ENCODE results near the gene CCDC126. TPM values are rescaled to one million over a fixed set of nuclear protein-coding genes. Genes with fewer than 3 reads are reported as not detected.

CCDC126 gene
- total and polyA plus RNA-seq, 2 of the 4 experiments (the other 2 are of a cell fraction), result 4.1 to 5.6 TPM

GRCh38 chr7:23633417-23633816 lies 36.2 kb downstream of the CCDC126 start:
- Histone ChIP-seq H2AK9ac (replicated peaks; ENCODE audit: low read depth, low read length, poor library complexity) (no peak overlapping the region), H3K4me1 (ENCODE audit: control insufficient read depth, insufficient read depth, low read length) (no peaks in the 10 kb centered on the region), H2AK5ac (ENCODE audit: low read depth, low read length) (no peak overlapping the region), H2BK20ac (ENCODE audit: low read depth, low read length) (no peak overlapping the region), H4K91ac (ENCODE audit: insufficient read depth, low read depth, low read length) (no peak overlapping the region), H3K4ac (ENCODE audit: low read depth, low read length) (no peak overlapping the region), H3K18ac (ENCODE audit: low read depth, low read length) (no peak overlapping the region), H2AFZ (replicated peaks; ENCODE audit: low read length, poor library complexity) (no peak overlapping the region), H3K9me1 (ENCODE audit: insufficient read depth, low read length) (peaks cover 4% of the 10 kb centered on the region; the same call in 1 of the 2 replicates), H2BK5ac (ENCODE audit: low read depth, low read length, poor library complexity, severe bottlenecking) (no peak overlapping the region), H4K20me1 (ENCODE audit: insufficient read depth, low read length) (no peaks in the 10 kb centered on the region), H3K36me3 (ENCODE audit: control insufficient read depth, insufficient read depth, low read length) (0 out of 2 replicates have a peak, but pooled peaks cover under 1% of the 10 kb centered on the region), H3K27me3 (ENCODE audit: control insufficient read depth, insufficient read depth, low read length) (no peaks in the 10 kb centered on the region), H3K9me3 (ENCODE audit: control insufficient read depth, insufficient read depth, low read length) (no peaks in the 10 kb centered on the region), H4K8ac (ENCODE audit: low read depth in 2 of 2, low read length in 2 of 2) (no peak overlapping the region), H2BK15ac (ENCODE audit: low read depth, low read length) (no peak overlapping the region), H3K4me3 (ENCODE audit: insufficient read depth, low read depth, low read length) (no peak overlapping the region), H2BK120ac (ENCODE audit: low read depth, low read length) (no peak overlapping the region), H3K4me2 (ENCODE audit: low read depth, low read length) (no peak overlapping the region), H3K79me1 (ENCODE audit: low read depth in 1 of 2, low read length in 2 of 2) (no peaks in the 10 kb centered on the region), H3K27ac (ENCODE audit: insufficient read depth, low read length) (no peak overlapping the region), H3K9ac (ENCODE audit: low read depth, low read length) (no peak overlapping the region), H3K23ac (ENCODE audit: low read depth, low read length) (no peak overlapping the region), H3K14ac (replicated peaks; ENCODE audit: low read depth, low read length) (no peak overlapping the region), H4K5ac (ENCODE audit: low read depth, low read length) (no peak overlapping the region), H3K56ac (ENCODE audit: extremely low read depth, insufficient read depth, low read length) (no peak overlapping the region)
- POLR2A ChIA-PET (ENCODE audit: unreplicated experiment), result no interaction called here
- dilution Hi-C loops (cut with HindIII; ENCODE audit: low sequenced_read_pairs, unreplicated experiment) (no loop called here), in situ Hi-C loops (cut with MboI; ENCODE audit: low sequenced_read_pairs) (no loop called here), intact Hi-C loops (cut with micrococcal nuclease) (no loop called here)
- CTCF ChIA-PET, result no interaction called here
- no peak for DNase-seq
- 100% methylated on average over 1 of the region's 7 CpGs; no CpG with 5 or more reads in 1 of the 2 experiments for WGBS, 2 experiments (ENCODE audit: extremely low coverage in 2 of 2, insufficient read length in 1 of 2)
- no peak for ATAC-seq (ENCODE audit: low read depth)
- TF ChIP-seq MAFK (IDR thresholded peaks at IDR 0.05; ENCODE audit: low read depth, low read length) (no peak), BHLHE40 (IDR thresholded peaks at IDR 0.05; ENCODE audit: low read depth, low read length) (no peak), RFX5 (IDR thresholded peaks at IDR 0.05; ENCODE audit: low read depth, low read length) (no peak), ELK1 (IDR thresholded peaks at IDR 0.05; ENCODE audit: borderline replicate concordance, low read depth, low read length) (no peak), CHD1 (IDR thresholded peaks at IDR 0.05; ENCODE audit: low read depth, low read length) (no peak), FOS (IDR thresholded peaks at IDR 0.05; ENCODE audit: low read depth, low read length) (no peak), MAZ (IDR thresholded peaks at IDR 0.05; ENCODE audit: borderline replicate concordance, low read depth, low read length) (no peak), RCOR1 (IDR thresholded peaks at IDR 0.05; ENCODE audit: insufficient replicate concordance, low read length) (no peak), NFE2L2 (IDR thresholded peaks at IDR 0.05; ENCODE audit: low read depth, low read length) (no peak), CTCF (conservative IDR thresholded peaks at IDR 0.05; ENCODE audit: low read depth, low read length) (no peak), SMC3 (IDR thresholded peaks at IDR 0.05; ENCODE audit: low read depth, low read length) (no peak), RAD21 (IDR thresholded peaks at IDR 0.05; ENCODE audit: low read length) (no peak), POLR2A (IDR thresholded peaks at IDR 0.05; ENCODE audit: low read depth, low read length) (no peak), CEBPB (IDR thresholded peaks at IDR 0.05; ENCODE audit: low read depth, low read length) (no peak), MXI1 (IDR thresholded peaks at IDR 0.05; ENCODE audit: borderline replicate concordance, low read depth, low read length) (no peak)
- TF ChIP-seq, protein P1, sequence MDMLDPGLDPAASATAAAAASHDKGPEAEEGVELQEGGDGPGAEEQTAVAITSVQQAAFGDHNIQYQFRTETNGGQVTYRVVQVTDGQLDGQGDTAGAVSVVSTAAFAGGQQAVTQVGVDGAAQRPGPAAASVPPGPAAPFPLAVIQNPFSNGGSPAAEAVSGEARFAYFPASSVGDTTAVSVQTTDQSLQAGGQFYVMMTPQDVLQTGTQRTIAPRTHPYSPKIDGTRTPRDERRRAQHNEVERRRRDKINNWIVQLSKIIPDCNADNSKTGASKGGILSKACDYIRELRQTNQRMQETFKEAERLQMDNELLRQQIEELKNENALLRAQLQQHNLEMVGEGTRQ (IDR thresholded peaks at IDR 0.05; ENCODE audit: low read depth, low read length), result no peak
- BruUV-seq (replicated peaks), result no TSS peak

Measured in IMR-90 (cell line).